GM12801 (cell line): Measurements from ENCODE around the gene ARHGEF37.

Experiments
- TF ChIP-seq, protein P1 (sequence below): IDR thresholded peaks from one replicate; pipeline ENCODE4 v1.5.1; 2011; ENCODE audit warnings: control low read depth; ENCODE audit not compliant: insufficient read length; ENCODE audit errors: extremely low read depth

ARHGEF37 gene

DNA sequence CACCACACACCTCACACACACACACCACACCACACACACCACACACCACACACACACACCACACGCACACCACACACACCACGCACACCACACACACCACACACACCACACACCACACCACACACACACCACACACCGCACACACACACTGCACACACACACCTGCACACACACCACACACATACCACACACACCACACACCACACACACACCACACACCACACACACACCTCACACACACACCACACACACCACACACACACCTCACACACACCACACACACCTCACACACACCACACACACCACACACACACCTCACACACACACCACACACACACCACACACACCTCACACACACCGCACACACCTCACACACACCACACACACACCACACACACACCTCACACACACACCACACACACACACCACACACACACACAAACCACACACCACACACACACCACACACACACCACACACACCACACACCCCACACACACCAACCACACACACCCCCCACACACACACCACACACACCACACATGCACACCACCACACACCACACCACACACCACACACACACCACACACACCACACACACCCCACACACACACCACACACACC, 73.7 kb downstream of the ARHGEF37 start:
- TF ChIP-seq, protein P1, sequence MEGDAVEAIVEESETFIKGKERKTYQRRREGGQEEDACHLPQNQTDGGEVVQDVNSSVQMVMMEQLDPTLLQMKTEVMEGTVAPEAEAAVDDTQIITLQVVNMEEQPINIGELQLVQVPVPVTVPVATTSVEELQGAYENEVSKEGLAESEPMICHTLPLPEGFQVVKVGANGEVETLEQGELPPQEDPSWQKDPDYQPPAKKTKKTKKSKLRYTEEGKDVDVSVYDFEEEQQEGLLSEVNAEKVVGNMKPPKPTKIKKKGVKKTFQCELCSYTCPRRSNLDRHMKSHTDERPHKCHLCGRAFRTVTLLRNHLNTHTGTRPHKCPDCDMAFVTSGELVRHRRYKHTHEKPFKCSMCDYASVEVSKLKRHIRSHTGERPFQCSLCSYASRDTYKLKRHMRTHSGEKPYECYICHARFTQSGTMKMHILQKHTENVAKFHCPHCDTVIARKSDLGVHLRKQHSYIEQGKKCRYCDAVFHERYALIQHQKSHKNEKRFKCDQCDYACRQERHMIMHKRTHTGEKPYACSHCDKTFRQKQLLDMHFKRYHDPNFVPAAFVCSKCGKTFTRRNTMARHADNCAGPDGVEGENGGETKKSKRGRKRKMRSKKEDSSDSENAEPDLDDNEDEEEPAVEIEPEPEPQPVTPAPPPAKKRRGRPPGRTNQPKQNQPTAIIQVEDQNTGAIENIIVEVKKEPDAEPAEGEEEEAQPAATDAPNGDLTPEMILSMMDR, result no peak

DNA sequence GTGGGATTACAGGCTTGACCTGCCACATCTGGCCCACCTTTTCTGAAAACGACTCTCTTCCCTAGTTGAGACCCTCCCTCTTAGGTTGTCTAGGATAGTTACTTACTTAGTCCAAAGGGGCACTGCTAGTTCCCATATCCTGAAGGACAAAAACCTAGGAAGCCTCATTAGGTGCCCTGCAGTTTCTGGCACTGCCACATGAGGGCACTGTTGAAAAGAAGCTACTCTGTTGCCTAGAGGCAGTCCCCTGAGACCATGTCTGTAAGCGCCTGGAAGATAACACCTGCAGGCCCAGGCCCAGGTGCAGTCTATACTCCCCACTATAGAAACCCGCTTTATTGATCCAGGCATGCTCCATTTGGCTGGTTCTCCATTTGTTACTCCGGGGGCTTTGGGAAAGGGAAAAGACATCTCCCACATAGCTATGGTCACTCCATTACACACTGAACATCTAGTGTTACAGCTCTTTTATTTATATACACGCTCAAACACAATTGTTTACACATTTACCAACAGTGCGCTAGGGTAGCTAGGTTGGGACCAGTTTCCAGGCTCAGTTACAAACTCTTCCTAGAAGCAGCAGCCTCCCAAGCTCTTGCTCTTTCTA, 75.4 kb downstream of the ARHGEF37 start:
- TF ChIP-seq, protein P1, result no peak

DNA sequence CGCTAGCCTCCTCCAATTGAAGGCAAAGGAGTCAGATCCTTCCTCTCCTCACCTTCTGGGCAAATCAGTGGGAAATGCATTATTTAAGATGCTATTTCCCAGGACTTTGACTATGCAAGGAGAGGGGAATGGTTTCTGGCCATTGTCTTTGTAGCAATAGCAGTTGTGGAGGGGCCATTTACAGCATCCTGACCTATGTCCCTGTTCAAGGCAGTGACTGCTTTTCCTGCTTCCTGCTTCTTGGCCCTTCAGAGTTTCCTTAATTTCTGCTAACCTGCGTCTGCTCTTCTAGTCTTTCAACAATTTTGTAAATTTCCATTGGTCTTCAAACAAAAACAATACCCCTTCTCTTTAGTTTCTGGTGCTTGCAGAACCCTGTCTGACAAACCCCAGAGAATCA, 76.0 kb downstream of the ARHGEF37 start:
- TF ChIP-seq, protein P1, result no peak

DNA sequence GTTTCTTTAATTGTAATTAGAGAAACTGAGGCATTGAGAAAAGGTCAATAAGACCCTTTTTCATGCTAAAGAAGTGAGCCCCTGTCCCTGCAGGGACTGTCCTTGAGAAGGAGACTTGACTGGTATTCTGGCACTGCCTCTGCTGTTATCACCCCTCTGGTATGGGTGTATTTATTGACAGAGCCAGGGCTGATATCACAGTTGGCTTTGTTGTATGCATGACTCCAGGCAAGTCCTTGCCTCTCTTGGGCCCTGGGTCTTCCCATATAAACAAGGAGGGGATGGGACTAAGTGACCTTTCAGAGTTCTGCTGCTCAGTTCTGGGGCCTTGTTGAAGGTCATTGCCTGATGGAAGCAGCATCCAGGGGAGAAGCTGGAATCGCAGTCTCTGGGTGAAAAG, 77.0 kb downstream of the ARHGEF37 start:
- TF ChIP-seq, protein P1, result no peak

DNA sequence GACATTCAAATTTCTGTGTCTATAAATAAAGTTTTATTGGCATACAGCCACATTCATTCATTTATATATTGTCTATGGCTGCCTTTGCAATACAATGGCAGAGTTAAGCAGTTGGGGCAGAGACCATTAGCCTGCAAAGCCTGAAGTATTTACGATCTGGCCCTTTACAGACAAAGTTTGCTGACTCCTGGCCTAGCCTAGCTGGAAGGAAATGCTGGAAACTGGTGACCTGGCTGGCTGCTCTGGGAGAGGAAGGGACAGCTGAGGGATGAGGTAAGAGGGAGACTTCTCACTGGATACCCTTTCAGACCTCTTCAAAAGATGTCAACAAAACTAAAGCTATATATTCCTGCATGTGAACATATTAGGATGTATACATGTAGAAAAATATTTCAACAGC, 82.8 kb downstream of the ARHGEF37 start:
- TF ChIP-seq, protein P1, result no peak

DNA sequence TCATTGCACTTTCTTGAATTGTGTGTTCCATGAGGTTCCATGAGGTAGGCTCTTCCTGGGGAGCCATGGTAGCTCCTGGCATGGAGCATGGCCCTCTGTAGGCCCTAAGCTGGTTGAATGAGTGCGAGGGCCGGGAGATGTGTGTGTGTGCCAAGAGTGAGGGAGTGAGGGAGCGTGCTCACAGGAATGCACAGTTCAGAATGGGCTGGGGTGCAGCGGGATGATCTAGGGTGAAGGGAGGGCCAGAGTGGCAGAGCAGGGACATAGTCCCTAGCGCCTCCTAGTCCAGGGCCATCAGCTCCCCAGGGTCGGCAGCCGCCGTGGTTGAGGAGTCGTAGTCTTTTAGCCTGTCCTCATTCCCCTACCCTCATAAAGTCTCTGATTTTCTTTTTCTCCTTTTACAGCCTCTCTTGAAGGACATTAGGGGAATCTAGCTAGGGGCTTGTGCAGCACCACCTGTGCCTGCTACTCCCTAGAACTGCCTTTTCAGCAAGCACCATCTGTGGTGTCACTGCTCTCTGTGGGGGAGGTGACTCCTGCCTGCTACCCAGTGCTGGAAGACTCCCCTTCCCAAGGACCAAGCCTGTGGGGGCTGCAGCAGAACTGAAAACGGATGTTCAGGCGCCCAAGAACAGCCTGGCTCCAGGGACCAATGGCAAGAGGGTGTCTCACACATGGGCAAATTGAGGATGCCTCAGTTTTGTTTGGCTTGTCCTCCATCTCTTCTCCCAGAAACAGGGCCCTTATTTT, 83.5 kb downstream of the ARHGEF37 start:
- TF ChIP-seq, protein P1, result no peak

DNA sequence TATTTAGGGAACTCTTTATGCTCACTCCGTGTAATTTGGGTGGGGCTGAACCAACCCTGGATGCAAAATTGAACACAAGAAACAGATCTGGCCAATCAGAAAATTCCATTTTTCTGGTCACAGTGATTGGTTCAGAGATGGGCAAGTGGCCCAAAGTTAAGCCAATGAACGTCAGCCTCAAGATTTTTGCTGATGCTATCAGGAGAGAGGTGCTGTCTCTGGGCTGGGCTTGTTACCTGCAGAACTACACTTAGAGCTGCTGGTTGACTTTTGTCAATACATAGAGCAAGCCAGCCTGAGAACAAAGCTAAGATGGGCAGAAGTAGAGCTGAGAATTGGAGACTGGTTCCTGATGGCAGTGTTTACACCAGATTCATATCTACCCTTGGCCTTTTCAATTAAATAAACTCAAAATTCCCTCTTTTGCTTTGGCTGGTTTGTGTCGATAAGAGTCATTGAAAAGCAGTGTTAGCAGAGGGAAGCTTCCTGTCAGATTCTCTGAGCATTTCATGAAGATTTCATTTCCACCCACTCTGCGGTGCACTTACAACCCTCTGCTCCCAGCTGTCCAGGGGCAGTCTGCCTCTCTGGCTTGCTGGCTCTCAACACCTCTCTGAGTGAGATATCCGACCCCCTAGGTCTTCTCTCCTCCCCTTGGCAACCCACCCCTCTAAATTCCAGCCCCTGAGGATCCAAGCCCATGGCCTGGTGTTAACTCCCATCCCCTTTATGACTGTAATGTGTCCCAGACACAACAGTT, 84.3 kb downstream of the ARHGEF37 start:
- TF ChIP-seq, protein P1, result no peak
